ENCODE results near the gene DPYSL4.

DNA sequence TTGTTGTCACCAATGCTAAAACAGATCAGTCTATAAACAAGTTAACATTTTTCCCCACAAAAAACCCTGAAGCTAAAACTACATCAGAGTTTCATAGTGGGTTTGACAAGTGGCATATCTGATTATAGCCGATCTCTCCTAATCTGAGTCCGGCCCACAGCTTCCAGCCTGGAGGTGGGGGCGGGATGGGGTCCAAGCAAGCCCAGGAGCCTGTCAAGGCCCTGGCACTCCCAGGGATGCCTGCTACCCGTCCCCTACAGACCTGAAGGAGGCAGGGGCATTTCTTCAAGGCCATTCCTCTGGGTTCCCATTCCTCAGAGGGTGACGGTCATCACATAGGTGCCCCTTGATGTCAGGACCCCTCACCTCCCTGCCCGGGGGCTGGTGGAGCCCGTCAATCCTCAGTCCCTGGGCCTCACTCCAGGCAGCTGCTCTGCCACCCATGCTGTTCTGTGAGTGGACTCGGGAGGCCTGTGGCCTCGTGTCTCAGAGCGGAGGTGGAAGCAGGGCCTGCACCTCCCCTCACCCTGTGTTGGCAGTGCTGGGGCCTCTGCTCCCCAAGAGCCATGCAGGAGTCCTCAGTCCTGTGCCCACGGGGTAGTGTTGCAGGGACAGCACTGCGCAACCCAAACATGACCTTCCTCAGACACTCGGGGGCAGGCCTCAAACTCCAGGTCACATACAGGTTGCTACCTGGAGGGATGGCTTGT, 8.8 kb downstream of the DPYSL4 start:
- TF ChIP-seq POLR2A (IDR thresholded peaks at IDR 0.05) (no peak), CTCF (IDR thresholded peaks at IDR 0.05) (no peak)

Measured in right lobe of liver (tissue), 4 donors.